ENCODE measurements around the gene UROS.

DNA sequence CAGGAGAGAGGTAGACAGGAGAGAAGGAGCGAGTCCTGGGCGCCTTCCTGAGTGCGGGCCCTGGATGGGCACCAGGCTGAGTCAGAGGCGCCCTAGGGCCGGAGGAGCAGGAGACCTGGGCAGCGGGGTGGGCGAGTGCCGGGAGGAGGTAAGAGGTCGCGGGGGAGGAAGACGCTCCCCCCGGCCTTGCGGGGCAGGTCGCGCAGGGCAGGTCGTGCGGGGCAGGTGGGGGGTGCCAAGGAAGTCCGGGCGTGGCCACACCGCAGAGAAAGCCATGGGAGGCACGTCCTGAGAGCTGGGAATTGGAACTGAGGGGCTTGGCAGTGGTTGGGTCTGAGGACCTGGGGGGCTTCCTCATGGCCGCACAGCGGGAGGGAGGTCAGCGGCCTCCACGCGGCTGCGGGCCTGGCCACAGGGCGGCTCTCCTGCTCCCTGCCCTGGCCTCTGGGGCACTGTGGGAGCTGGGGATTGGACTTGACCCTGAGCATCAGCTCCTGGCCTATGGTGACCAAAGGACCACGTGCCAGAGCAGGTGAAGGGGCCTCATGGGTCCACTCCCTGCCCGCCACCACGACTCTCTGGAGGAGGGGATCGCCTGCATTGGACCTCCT, 48.4 kb downstream of the UROS start:
- no peak for TF ChIP-seq BCL3 (IDR thresholded peaks at IDR 0.05; ENCODE audit: borderline replicate concordance, insufficient read depth, low read depth, low read length, poor library complexity, severe bottlenecking)
- TF ChIP-seq, protein P1, sequence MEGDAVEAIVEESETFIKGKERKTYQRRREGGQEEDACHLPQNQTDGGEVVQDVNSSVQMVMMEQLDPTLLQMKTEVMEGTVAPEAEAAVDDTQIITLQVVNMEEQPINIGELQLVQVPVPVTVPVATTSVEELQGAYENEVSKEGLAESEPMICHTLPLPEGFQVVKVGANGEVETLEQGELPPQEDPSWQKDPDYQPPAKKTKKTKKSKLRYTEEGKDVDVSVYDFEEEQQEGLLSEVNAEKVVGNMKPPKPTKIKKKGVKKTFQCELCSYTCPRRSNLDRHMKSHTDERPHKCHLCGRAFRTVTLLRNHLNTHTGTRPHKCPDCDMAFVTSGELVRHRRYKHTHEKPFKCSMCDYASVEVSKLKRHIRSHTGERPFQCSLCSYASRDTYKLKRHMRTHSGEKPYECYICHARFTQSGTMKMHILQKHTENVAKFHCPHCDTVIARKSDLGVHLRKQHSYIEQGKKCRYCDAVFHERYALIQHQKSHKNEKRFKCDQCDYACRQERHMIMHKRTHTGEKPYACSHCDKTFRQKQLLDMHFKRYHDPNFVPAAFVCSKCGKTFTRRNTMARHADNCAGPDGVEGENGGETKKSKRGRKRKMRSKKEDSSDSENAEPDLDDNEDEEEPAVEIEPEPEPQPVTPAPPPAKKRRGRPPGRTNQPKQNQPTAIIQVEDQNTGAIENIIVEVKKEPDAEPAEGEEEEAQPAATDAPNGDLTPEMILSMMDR (IDR thresholded peaks at IDR 0.05 in 2 of 3, conservative IDR thresholded peaks at IDR 0.05 in 1 of 3; ENCODE audit: control insufficient read depth in 2 of 3, extremely low read depth in 1 of 3, insufficient read depth in 1 of 3, low read depth in 3 of 3, low read length in 3 of 3) = no peak
- TF ChIP-seq RAD21 (IDR thresholded peaks at IDR 0.05; ENCODE audit: insufficient read depth, low read depth, low read length) = no peak
- TF ChIP-seq EZH2 (IDR thresholded peaks at IDR 0.05; ENCODE audit: borderline replicate concordance, control insufficient read depth, low read depth, low read length) = no peak

All from GM12878 (cell line).